SK-N-MC (cell line): Measurements from ENCODE around the gene TERT.
"Not testable (repeated sequence)": the region's sequence is repeated elsewhere in the genome, so short reads cannot be mapped to it uniquely, and the experiment has no call there.

Source experiments
- EZH2 ChIP-seq: fragments of 200-600 bp; sonication (generic); IDR thresholded peaks from one replicate; pipeline ENCODE4 v1.6.1; 2017; ENCODE audit warnings: antibody characterized with exemption
- POLR2AphosphoS5 ChIP-seq: IDR thresholded peaks from 2 replicates; pipeline ENCODE4 v1.6.1; 2012; ENCODE audit warnings: mild to moderate bottlenecking, low read depth, low read length, borderline replicate concordance

DNA sequence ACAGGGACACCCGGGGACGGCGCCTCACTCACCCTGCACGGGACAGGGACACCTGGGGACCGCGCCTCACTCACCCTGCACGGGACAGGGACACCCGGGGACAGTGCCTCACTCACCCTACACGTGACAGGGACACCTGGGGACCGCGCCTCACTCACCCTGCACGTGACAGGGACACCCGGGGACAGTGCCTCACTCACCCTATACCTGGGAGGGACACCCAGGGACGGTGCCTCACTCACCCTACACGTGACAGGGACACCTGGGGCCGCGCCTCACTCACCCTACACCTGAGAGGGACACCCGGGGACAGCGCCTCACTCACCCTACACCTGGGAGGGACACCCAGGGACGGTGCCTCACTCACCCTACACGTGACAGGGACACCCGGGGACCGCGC lies 3.9 kb downstream of the TERT start:
- TF ChIP-seq EZH2, POLR2AphosphoS5: not testable (repeated sequence)
